Kidney capillary endothelial cell (primary cell): ENCODE data around the gene ATAD1.
"Not testable (repeated sequence)": the region's sequence is repeated elsewhere in the genome, so short reads cannot be mapped to it uniquely, and the experiment has no call there.

ENCODE experiments used
- DNase-seq: peaks from one replicate; pipeline ENCODE4 v3.0.0-alpha.2; 2018; ENCODE audit warnings: low spot score

The ATAD1 gene

GRCh38 chr10:87753995-87754866, 63.8 kb downstream of the ATAD1 start:
- DNase-seq, result no peak

GRCh38 chr10:87752566-87752965, 65.5 kb downstream of the ATAD1 start:
- no peak for DNase-seq

GRCh38 chr10:87751274-87751673, 66.8 kb downstream of the ATAD1 start:
- DNase-seq, result no peak

GRCh38 chr10:87750817-87751216, 67.2 kb downstream of the ATAD1 start:
- no peak for DNase-seq

- DNase-seq, result no peak
Measured at GRCh38 chr10:87750001-87750671, 67.9 kb downstream of the ATAD1 start.

- not testable (repeated sequence) for DNase-seq
Measured at GRCh38 chr10:87748244-87748643, 69.8 kb downstream of the ATAD1 start.

GRCh38 chr10:87746911-87747310, 71.1 kb downstream of the ATAD1 start:
- no peak for DNase-seq

GRCh38 chr10:87744606-87745005, 73.4 kb downstream of the ATAD1 start:
- DNase-seq, result no peak

GRCh38 chr10:87742992-87743610, 74.9 kb downstream of the ATAD1 start:
- DNase-seq, result not testable (repeated sequence)

GRCh38 chr10:87740254-87740655, 77.8 kb downstream of the ATAD1 start:
- DNase-seq, result no peak

- no peak for DNase-seq
Measured at GRCh38 chr10:87739703-87740102, 78.3 kb downstream of the ATAD1 start.

GRCh38 chr10:87738253-87738652, 79.8 kb downstream of the ATAD1 start:
- DNase-seq, result not testable (repeated sequence)

GRCh38 chr10:87734987-87735827, 82.8 kb downstream of the ATAD1 start:
- peak; percentile 49 for DNase-seq

GRCh38 chr10:87733081-87733480, 84.9 kb downstream of the ATAD1 start:
- no peak for DNase-seq

GRCh38 chr10:87729940-87730339, 88.1 kb downstream of the ATAD1 start:
- DNase-seq, result no peak

- DNase-seq, result no peak
Measured at GRCh38 chr10:87724789-87725188, 93.2 kb downstream of the ATAD1 start.

GRCh38 chr10:87723500-87723899, 94.5 kb downstream of the ATAD1 start:
- DNase-seq, result no peak

- DNase-seq, result no peak
Measured at GRCh38 chr10:87722716-87723115, 95.3 kb downstream of the ATAD1 start.

GRCh38 chr10:87721781-87722180, 96.2 kb downstream of the ATAD1 start:
- no peak for DNase-seq

- DNase-seq, result no peak
Measured at GRCh38 chr10:87720665-87721064, 97.4 kb downstream of the ATAD1 start.

- peak; percentile 31 for DNase-seq
Measured at GRCh38 chr10:87716348-87716670, 101.7 kb downstream of the ATAD1 start.
